NCI-H82 treated with DMSO at 0.1 percent for 48 hours (cell line): Measurements from ENCODE around the gene B4GALNT3.
A peak's percentile ranks its signal among the peaks of the same experiment; 100 is the strongest.
"Not testable (repeated sequence)": the region's sequence is repeated elsewhere in the genome, so short reads cannot be mapped to it uniquely, and the experiment has no call there.

Source experiments
- DNase-seq: peaks from one replicate; lab custom pipeline; 2025; ENCODE audit not compliant: unreplicated experiment; lab: John Stamatoyannopoulos, UW

Gene B4GALNT3

DNA sequence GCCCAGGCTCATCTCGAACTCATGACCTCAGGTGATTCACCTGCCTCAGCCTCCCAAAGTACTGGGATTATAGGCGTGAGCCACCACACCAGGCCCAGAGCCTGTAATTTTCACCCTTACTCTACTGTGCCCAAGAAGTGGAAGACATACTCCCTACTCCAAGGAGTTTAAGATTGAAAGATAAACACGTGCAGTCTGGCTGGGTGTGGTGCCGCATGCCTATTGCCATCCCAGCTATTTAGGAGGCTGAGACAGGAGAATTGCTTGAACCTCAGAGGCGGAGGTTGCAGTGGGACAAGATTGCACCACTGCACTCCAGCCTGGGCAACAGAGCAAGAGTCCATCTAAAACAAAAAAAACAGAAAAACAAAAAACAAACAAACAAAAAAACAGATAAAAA, 113.5 kb downstream of the B4GALNT3 start:
- DNase-seq = no peak

DNA sequence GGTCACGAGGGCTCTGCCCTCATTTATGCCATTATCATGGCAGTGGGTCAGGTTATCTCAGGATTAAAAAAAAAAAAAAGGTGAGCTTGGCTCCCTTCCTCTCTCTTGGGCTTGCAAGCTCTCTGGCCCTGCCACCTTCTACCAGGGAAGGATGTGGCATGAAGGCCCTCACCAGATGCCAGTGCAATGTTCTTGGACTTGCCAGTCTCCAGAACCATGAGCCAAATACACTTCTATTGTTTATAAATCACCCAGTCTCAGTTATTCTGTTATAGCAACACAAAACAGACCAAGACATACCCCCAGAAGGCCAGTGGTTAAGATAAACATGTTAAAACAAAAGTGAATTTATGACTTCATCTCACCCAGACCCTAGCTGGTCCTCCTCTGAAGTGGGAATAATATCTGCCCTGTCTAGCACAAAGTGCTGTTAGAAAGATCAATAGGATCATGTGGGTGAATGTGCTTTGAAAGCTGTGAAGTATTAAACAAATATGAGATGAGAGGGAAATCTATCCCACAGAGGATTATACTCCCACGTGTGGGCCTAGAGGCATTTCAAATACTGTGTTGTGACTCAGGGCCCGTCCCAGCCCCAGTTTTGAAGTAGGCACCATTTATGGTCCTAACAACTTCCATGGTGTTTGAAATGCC, 114.9 kb downstream of the B4GALNT3 start:
- DNase-seq = no peak

DNA sequence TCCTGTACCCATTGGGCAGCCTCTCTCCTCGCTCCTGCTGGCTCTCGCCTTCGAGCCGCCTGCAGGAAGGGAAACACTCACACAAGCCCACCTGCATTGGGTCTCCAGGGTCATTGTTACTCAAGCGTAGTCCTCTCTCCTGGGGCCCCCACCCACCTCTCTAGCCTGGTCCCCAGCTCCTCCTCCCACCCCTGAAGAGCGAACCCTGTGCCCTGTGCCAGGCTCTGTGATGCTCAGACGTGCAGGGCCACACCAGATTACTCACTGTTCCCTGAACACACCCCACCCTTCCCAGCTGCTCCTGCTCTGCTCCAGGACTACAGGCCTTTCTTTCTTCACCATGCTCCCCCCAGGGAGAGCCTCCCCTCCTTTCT, 115.4 kb downstream of the B4GALNT3 start:
- DNase-seq = no peak

DNA sequence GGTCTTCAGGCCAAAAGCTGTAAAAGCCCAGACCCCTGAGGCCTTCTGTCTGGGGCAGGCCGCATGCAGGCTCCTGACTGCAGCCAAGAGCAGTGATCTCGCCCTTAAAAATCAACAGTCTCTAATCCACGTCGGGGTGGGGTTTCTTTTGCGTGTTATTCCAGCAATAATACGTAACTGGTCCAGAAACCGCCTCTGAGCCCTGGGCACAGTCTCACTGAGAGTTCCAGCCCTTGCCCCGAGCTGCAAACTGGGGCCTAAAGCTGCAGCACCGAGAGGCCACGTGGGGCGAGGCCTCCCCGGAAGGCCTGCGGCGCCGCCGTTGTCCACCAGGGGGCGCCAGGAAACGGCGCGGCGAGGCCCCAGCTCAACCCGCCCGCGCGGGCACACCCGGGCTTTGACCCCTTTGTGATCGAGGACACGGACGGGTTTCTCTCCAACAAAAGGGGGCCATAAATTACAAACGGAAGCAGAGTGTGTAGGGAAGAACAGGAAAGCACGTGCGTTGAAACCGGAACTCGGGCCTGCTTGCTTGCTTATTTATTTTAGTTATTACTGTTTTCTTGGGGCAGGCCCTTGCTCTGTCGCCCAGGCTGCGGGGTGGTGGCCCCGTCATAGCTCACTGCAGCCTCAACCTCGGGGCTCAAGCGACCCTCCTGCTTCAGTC, 116.3 kb downstream of the B4GALNT3 start:
- DNase-seq = peak; percentile 57

DNA sequence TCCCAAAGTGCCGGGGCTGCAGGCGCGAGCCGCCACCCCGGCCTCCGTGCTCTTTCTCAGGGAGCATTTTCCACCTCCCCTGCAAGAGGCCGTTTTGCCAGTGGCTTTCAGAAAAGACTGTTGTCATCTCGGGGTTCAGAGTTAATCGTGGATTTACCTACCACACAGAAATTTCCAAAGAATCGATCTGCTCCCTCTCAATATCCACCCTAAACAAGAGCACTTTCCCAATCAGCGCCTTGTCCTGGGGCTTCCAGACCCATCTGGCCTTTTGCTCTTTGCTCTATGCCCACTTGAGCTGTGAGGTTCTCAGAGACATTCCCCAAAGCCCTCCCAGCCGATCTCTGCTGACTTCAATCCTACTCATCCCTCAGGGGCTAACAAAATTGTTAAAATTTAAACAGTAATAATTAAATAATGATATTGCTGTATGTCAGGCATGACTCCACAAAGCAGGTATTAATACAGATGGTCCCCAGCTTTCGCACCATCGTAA, 116.9 kb downstream of the B4GALNT3 start:
- DNase-seq = no peak

DNA sequence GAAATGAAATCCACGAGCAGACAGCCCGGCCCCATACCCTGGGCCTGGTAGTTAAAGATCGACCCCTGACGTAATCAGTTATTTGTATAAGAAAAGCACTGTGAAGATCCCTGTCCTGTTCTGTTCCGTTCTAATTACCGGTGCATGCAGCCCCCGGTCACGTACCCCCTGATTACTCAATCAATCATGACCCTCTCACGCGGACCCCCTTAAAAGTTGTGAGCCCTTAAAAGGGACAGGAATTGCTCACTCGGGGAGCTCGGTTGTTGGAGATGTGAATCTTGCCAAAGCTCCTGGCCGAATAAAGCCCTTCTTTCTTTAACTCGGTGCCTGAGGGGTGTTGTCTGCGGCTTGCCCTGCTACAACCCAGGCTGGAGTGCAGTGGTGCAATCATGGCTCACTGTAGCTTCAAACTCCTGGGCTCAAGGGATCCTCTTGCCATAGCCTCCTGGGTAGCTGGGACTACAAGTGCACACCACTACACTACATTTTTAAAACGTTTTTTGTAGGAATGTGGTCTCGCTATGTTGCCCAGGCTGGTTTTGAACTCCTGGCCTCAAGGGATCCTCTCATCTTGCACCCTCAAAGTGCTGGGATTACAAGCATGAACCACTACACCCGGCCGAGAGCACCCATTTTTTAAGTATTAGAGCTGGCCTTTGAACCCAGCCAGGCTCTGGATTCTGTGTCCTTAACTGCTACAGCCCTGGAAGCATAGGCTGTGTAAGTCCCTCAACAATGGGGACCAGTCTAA, 118.4 kb downstream of the B4GALNT3 start:
- not testable (repeated sequence) for DNase-seq

DNA sequence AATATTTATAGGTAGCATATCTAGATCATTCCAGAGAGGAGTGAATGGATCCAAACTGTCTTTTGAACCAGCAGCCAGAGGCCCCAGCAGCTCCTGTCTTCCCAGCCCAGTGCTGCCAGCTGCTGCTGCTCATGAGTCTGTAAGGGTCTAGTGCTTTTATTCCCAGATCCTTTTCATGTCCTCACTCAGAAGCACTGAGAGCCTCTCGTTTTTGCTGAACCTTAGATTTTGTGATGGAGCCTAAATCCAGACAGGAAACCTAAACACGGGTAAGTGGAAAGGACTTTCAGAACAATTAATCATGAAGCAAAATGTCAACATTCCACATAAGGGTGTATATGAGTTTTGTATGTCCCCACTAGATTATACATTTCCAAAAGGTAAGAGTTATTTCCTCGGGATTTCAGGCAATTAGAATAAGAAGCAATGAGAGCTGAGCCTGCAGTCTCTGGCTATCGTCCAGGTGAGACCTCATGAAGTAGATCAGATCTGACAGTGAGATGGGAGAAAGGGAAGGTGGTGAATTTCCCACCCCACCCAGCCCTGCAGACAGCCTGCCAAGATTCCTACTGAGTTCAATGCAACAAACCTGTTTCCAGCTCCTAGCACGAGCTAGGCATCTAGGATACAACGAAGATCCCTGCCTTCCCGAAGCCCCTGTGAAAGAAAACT, 119.1 kb downstream of the B4GALNT3 start:
- peak; percentile 30 for DNase-seq

DNA sequence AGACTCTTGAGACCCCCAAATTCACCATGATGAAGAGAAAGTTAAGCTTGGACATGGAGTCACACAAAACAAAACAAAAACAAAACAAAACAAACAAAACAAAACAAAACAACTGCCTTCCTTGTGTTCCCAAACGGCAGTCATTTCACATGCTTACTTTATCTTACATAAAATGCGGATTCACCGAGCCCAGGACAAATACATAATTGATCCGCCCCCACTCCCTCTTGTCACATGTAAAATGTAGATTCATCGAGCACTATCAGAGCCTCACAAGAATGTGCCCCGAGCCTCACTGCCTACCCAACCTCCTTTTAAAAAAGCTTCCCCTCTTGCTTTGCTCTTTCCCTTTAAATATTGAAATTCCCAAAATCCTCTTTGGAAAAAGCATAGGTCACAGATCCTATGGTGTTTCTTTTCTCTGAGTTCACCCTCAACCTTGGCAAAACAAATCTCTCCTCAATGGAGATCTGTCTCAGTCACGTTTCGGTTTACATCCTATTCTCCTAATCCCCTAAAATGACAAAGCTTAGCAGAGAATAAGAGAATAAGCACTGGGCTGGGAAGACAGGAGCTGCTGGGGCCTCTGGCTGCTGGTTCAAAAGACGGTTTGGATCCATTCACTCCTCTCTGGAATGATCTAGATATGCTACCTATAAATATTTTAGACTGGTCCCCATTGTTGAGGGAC, 119.8 kb downstream of the B4GALNT3 start:
- peak; percentile 73 for DNase-seq

DNA sequence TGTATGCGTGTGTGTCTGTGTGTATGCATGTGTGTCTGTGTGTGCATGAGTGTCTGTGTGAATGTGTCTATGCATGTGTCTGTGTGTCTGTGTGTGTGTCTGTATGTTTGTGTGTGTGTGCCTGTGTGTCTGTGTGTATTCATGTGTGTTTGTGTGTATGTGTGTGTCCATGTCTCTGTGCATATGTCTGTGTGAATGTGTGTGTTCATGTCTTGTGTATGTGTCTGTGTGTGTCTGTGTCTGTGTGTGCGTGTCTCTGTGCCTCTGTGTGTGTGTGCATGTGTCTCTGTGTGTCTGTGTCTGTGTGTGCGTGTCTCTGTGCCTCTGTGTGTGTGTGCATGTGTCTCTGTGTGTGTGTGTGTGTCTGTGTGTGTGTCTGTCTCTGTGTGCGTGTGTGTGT, 121.1 kb downstream of the B4GALNT3 start:
- DNase-seq = no peak

DNA sequence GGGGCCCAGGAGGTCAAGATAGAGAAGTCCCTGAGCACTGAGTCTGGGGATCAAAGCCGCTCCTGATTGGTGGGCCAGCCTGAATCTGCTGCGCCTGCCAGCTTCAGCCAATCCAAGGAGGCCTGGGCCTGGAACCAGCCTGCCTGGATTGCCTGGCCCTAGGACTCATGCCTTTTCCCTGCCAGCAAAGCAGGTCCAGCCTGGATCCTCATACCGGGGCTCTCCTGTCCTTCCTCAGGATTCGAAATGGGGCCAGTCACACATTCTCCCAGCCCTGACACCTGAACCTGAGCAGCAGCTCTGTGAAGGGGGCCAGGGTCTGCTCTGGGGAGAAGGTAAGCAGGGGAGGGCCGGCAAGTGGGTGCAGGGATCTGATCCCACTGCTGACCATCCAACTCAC, 121.6 kb downstream of the B4GALNT3 start:
- DNase-seq = no peak

DNA sequence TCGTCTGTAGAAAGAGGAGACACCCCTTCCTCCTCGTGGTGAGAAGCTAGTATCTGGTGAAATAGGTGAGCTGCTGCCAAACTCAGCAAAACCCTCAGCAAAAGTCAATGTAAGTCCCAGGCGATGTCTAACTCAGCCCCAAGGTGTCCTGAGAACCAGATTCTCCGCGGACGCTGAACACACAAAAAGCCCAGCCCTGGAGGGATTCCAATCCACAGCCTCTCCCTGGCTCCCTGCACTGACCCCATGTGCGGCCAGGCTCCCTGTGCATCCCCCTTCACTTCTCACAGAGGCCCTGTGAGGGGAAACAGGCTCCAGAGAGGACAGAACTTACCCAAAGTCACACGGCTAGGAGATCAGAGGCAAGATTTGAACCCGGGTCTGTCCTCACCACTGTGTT, 122.0 kb downstream of the B4GALNT3 start:
- no peak for DNase-seq

DNA sequence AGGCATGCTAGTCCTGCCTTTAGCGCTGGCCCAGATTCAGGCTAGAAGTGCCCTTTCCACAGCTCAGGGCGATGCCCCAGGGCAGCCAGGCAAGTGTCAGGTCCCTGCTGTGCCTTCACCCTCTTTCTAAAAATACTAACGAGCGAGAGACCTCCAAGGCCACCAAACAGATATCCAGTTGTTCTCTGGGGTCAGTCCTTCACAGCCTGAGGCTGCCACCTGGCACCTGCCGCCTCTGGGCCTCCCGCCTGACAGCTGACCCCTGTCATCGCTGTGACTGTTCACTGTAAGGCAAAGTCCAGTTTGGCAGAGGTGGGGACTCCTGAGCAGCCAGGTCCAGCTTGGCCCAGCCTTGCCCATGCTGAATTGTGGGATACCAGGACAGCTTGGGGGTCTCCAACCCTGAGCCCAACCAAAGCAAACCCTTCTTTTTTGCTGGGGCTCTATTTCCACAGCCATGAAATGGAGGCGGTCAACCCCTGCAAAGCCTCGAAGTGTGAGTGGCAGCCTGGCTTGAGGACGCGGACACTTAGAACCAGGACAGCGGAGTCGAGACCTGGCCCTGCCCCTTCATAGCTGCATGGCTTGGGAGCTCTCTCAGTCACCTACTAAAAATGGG, 123.6 kb downstream of the B4GALNT3 start:
- no peak for DNase-seq

DNA sequence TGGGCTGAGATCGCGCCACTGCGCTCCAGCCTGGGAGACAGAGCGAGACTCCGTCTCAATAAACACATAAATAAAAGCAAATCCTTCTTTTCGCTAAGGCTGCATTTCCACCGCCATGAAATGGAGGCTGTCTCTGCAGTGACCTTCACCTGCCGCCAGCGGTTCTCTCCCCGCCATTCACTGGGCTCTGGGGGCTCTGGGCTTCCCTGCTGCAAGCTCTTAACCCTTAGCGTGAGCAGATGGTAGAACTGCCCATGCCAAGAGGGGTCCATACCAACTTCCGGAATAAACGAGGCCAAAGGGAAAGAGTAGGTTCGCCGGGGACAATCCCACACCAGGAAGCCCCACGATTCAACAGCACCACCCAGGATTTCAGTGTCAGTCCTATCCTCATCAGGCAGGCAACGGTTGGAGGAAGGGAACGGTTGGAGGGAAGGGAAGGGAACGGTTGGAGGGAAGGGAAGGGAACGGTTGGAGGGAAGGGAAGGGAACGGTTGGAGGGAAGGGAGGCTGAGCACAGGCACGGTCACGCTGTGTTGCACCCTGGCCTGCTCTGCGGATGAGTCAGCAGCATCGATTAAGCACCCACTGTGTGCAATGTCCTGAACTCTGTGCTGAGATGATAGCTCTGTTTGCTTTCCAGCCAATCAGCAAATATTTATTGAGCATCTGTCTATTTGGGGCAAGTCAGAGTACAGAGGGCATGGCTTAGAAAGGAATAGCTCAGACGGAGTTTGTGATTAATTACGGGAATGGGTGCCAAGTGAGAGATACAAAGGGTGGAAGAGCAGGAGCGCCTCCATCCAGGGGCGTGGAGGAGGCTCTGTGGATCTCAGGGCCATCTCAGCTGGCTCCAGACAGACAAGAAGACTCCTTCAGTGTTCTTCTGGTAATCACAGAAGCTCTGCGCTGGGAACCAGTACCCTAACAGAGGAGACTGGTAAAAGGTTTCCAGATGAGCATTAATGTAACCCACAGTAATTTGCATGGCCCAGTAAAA, 125.6 kb downstream of the B4GALNT3 start:
- DNase-seq = no peak

DNA sequence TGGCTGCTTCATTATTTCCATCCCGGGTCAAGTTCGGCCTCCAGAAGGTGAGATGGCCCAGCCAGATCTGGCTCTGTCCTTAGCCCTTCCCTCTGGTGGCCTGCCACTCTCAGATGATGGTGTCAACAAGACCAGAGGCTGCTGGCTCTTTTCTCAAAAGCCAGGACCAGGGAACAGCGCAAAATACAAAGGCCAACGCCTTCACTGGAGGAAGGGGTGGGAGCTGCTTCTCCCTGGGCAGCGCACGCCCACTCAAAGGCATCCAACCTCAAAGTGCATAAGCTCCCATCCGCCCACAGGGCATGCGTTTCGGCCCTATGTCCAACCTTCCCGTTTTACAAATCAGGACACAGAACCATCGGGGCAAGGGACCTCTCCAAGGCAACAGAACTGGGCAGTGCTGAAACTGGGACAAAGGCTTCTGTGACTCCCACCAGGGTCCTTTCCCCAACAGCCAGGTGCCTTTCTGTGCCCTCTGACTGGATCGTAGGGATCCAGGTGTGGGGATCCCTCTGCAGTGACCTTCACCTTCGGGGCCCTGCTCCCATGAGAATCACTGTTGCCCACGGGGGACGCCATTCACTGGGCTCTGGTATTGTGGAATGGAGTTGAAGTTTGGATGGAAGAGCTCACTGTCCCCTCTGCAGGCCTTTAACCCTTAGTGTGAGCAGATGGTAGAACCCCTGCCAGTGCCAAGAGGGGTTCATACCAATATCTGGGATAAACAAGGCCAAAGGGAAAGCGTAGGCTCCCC, 126.8 kb downstream of the B4GALNT3 start:
- no peak for DNase-seq

DNA sequence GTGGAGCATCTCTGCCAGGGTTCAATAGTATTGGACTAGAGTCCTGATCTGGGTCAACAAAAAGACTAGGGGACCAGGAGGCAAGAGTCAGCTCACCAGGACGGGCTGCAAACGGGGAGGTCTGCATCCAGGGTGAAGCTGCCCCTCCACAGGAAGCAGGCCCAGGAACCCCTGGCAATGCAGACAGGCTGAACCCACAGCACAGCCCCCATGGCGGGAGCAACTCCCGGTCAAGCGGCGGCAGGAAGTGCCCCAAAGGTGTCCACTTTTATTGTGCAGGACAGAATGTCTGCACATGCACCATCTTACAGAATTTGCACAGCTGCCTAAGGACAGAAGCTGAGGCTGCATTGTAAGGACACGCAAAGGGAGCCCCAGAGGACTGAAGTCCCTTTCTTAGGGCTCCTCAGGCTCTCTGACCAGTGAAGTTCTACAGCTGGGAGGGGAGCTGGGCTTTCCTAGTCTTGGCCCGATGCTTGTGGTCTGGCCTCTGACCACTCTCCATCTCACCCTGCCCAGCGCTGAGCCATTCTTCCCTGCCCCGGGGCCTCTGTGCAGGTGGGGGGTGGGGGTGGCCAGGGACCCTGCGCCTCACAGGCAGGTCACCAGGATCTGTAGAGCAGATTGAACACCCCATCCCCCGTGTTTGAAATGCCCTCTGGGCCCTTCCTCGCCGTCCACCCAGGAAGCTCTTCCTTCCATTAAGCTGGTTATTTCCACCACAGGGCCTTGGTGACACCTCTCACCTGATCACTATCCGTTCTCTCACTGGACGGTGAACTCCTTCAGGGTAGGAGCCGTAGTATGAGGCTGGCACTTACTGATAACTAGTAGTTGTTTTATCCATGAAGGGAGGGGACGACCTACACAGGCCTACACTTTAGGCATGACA, 127.6 kb downstream of the B4GALNT3 start:
- DNase-seq = no peak

DNA sequence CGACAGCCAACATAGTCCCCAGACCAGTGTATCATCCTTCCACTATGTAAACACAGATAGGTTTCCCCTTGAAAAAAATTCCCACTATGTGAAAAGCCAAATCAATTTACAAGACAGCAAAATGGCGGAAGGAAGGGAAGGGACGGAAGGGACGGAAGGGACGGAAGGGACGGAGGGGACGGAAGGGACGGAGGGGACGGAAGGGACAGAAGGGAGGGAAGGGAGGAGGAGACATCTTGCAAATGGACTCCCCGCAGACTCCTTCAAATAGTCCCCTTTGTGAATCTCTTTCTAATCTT, 128.2 kb downstream of the B4GALNT3 start:
- DNase-seq = no peak

DNA sequence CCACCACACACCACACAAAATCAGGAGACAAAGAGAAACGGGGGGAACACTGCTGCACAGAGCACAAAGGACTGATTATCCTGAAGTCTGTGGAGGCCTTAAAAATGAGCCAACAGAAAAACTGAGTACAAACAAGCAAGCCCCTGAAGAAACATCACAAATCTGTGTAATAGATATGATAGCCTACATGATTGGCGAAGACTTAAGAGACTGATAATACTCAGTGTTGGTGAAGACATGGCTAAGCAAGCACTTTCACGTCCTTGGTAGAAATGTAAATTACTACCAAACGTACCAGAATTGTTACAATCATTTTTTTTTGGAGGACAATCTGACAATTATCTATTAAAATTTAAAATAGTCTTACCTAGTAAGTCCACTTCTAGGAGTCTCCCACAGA, 128.9 kb downstream of the B4GALNT3 start:
- no peak for DNase-seq

DNA sequence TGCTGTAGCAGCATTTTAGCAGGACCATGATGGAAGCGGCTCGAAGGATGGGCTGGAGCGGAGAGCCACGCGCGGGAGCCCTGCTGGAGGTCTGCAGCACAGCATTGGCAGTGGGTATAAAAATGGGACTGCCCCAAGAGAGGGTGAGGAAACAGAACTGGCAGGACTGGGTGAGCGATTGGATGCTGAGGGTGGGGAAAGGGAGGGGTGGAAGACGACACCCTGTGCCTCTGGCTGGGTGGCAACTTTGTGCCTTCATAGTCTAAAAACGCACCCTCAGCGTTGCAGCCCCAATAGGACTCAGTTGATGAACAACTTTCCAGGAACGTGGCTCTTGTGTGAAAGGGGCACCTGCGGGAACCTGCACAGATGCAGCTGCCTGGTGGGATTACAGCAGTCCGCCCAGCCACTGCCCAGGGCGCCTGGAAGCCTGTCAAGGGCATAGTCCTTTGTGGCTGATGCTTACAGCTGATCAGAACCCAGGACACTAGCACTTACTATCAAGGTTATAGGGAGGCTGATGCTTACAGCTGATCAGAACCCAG, 130.5 kb downstream of the B4GALNT3 start:
- no peak for DNase-seq
